C4-2B (cell line): Measurements from ENCODE around the gene TMEM150C.

Source experiments
- CTCF ChIP-seq: fragments of 450-650 bp; conservative IDR thresholded peaks from 2 replicates; pipeline ENCODE4 v1.5.1; 2017; ENCODE audit warnings: mild to moderate bottlenecking
- ZFX ChIP-seq: fragments of 450-650 bp; IDR thresholded peaks from 2 replicates; pipeline ENCODE4 v1.6.1; 2017

- TF ChIP-seq CTCF (no peak), ZFX (no peak)
Observed at GRCh38 chr4:82551734-82552133, 10.1 kb downstream of the TMEM150C start.
